Raji (cell line): ENCODE measurements around the gene OXT.

ENCODE experiments used
- POLR2A ChIP-seq: IDR thresholded peaks from 2 replicates; pipeline ENCODE4 v1.6.1; 2011; ENCODE audit warnings: low read depth, low read length, control low read depth; ENCODE audit not compliant: insufficient read depth

The OXT gene

DNA sequence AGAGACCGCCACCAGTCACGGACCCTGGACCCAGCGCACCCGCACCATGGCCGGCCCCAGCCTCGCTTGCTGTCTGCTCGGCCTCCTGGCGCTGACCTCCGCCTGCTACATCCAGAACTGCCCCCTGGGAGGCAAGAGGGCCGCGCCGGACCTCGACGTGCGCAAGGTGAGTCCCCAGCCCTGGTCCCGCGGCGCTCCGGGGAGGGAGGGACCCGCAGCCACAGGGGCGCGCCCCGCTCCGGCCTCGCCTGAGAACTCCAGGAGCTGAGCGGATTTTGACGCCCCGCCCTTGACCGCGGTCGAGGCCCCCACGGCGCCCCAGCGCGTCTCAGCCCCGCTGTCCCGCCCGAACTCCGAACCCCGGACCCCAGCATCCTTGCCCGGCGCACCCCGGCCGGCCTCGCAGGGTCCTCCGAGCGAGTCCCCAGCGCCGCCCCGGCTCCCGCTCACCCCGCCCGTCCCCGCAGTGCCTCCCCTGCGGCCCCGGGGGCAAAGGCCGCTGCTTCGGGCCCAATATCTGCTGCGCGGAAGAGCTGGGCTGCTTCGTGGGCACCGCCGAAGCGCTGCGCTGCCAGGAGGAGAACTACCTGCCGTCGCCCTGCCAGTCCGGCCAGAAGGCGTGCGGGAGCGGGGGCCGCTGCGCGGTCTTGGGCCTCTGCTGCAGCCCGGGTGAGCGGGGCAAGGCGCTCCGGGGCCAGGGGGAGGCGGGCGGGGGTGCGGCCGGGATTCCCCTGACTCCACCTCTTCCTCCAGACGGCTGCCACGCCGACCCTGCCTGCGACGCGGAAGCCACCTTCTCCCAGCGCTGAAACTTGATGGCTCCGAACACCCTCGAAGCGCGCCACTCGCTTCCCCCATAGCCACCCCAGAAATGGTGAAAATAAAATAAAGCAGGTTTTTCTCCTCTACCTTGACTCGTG lies at the start of gene OXT:
Gene OXT (plus strand): TSS at position 11 of the 920 bp plus-strand sequence. CDS start 36 bp downstream, at position 47.
- no peak for TF ChIP-seq POLR2A

DNA sequence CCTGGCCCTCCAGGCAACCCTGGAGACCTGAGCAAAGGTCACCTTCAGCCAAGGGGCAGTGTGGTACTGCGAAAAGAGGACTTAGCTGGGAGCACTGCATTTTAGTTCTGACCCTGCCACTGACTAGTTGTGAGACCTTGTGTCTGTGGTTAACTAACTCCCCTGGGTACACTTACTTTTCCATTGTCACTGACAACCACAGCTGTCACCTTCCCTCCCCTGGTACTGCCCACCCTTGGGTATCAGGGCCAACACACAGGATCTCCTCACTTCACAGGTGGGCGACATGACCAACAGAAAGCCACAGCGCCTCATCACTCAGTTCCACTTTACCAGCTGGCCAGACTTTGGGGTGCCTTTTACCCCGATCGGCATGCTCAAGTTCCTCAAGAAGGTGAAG lies 49.6 kb upstream of the OXT start:
- TF ChIP-seq POLR2A, result no peak

DNA sequence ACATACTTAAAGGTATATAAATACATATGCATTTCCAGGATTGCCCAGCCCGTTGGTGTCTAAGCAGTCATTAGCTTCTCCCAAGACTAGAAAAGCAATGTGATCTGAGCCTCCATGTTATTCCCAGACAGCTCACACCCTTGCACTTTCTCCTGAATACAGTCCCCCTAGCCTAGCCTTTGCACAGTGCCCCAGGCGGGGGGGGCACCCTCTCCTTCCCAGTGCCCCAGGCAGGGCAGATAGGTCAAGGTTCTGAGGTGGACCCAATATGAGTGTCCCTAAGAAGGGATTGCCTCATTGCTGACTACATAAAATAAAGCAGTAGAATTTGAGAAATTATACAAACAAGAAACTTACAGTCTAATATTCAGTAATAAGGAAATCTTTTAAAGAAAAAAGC lies 43.4 kb upstream of the OXT start:
- no peak for TF ChIP-seq POLR2A

DNA sequence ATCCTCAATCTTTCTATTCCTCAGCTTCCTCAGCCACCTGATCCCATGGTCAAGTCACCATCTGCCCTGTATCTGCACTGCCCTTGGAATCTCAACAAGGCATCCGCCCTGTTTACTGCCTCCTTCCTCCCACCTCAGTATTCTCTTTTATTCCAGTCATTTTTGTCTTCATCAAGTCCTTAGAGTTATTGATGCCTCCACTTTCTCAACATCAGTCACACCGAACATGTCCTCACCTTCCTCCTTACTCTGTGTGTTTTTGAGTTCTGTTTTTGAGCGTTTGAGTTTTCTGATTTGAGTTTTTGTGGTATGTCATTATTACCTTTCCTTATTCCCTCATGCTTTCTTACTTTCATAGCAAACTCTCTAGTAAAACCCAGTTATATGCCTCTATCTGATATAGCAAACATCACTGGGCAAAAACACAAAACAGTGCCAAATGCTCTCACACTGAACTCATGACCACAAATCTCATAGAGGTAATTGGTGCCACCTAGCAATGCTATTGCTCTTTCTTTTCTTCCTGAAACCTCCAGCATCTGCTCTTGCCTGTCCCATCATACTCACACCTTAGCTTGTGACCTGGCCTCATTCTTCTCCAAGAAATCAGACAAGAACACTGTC lies 39.8 kb upstream of the OXT start:
- no peak for TF ChIP-seq POLR2A

DNA sequence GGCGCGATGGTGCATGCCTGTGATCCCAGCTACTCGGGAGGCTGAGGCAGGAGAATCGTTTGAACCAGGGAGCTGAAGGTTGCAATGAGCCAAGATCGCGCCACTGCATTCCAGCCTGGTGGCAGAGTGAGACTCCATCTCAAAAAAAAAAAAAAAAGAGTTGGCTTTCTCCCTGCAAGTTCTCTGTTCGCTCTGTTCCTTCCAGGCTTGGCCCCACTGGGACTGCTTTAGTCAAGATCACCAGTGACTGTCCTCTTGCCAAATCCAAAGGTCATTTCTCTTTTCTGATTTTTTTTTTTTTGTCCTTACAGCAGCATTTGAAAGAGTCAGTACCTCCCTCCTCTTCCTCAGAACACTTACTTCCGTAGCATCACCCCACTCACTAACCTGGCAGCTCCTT lies 38.8 kb upstream of the OXT start:
- TF ChIP-seq POLR2A, result no peak

DNA sequence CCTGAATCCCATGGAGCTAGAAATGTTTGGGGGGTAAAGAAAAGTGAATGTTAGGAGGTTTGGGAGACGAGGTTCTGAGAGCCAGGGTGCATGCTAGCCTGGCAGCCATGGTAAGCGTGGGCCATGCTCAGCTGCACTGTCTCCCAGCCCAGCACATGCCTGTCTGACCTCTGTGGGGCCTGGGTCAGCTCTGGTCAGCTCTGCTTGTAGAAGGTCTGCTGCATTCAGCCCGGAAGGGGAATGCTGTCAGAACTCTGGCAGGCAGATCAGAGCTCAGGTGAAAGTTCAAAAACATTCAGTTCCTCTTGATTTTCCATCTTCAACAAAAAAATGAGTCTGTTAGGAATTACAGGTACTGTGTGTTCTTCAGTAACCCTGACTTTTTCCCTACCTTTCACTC lies 33.8 kb upstream of the OXT start:
- no peak for TF ChIP-seq POLR2A

DNA sequence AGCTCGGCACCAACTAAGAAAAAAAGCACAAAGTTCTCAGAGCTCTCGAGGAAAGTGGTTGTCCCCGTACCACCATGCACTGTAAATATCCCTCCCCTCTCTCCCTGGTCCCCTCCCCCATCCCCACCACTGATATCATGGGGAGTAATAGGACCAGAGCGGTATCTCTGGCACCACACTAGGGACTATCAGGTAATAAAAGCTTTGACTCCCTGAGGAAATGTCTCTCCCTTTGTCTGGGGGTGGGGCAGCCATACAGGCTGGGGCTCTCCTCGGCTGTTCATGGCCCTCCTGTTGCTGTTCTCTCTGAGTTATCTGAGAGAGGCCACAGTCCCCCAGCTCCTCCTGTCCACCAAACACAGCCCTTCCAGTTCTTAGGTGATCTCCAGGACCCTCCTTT lies 33.0 kb upstream of the OXT start:
- TF ChIP-seq POLR2A, result no peak

DNA sequence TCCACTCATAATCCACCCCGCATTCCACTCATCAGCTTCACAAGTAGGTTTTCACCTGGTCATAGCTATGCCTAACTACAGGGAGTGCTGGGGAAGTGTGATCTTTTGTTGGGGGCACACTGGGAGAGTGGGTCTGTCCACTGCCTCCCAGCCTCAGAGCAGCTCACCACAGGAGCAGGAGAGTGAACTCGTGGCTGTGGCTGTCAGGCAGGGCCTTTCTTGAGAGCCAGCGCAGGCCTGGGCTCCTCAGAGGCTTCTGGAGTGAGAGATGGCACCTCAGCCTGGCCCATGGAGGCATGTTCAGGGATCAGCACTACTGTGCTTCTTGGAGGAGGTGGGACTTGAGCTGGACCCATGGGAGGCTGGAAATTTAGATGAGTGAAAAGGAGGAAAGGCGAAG lies 32.0 kb upstream of the OXT start:
- no peak for TF ChIP-seq POLR2A

DNA sequence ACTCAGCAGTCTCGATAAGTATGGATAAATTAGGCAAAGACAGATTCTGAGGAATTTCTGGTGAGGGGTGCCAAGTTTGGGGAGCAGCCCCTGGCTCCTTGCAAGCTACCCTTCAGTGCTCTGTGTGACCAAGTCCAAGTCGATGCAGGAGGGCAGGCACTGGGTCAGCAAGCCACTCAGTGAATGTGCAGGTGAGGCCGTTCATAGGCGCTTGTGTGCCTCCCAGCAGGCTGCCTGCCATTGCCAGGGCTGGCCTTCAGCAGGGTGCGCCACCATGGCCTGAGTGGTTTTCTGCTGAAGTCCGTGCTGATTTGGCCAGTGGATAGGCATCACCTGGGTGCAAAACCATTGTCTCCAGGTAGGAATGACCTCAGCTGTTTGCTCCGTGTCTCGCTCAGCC lies 31.3 kb upstream of the OXT start:
- TF ChIP-seq POLR2A, result no peak

DNA sequence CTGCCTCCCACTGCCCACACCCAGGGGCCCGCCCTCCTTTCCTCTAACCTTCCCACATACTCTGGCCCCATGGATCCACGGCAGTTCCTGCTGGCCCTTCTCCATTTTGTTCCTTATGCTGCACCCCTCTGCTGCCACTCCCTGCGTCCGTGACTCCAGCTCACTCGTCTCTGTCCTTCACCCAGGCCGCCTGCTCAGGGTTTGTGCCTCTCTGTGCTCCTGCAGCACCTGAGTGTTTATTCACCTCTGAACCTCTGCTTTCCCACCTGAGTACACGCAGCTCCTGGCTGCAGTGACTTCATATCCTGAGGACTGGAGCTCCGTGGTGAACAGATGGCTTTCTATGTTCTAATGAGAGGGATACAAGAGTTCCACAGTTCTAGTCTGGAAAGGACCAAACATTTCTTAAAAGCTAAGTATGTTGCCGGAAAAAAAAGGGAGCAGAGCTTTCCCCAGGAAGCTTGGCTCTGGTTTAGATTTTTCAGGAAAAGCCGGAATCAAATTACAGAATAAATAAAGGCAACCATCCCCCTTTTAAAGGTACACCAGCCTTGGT lies 29.5 kb upstream of the OXT start:
- no peak for TF ChIP-seq POLR2A

DNA sequence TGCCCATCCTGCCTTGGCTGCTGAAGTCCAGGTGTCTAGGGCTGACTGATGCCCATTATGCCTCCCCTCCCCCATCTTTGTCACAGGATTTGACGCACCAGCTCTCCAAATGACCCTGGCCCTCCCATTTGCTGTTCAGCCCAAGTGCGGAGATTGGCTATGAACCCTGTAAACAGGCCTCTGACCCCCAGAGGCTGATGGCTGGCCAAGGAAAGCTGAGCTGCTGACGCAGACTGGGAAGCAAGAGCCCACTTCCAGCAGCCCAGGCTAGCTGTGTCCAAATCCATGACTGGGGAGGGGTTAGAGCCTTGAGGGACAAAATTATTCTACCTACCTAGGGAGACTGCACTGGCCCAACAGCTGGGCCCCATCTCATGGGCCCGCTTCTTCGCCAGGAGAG lies 28.8 kb upstream of the OXT start:
- TF ChIP-seq POLR2A, result no peak

DNA sequence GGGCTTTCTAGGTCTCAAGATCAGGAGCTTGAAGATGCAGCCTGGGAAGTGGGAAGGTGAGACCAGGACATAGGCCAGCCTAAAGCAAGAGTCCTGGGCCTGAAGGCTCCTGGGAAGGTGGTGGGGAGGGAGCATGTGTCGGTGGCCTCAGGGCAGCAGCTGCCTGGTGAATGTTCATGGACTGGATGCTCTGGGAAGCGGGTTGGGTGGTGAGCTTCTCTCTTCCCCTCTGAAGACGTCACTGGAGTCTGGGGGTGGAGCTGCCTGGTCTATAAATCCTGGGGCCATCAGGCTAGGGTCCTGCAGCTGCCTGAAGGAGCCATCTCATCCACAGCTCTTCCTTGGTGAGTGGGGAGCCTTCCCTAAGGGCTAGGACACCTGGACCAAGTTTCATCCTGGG lies 28.1 kb upstream of the OXT start, which contains the start of gene GNRH2:
Gene GNRH2 (plus strand): TSS at position 301 of the 400 bp plus-strand sequence. CDS start 793 bp downstream, outside the sequence.
- TF ChIP-seq POLR2A, result no peak

DNA sequence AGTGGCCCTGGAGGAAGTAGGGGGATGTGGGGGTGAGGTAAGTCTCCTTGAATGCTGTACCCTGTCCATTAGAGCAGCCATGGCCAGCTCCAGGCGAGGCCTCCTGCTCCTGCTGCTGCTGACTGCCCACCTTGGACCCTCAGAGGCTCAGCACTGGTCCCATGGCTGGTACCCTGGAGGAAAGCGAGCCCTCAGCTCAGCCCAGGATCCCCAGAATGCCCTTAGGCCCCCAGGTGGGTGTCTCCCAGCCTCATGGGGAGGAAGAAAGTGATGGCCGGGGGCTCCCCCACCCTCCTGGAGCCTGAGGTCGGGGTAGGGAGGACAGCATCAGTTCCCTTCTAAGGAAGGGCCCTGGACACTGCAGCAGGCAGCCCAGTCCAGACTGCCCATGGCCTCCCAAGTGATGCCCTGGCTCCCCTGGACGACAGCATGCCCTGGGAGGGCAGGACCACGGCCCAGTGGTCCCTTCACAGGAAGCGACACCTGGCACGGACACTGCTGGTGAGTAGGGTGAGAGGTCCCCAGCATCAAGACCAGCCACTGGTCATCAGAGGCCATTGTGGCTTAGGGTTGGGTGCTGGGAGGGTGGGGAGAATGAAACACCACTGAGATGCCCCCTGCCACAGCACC lies 27.0 kb upstream of the OXT start:
- no peak for TF ChIP-seq POLR2A

DNA sequence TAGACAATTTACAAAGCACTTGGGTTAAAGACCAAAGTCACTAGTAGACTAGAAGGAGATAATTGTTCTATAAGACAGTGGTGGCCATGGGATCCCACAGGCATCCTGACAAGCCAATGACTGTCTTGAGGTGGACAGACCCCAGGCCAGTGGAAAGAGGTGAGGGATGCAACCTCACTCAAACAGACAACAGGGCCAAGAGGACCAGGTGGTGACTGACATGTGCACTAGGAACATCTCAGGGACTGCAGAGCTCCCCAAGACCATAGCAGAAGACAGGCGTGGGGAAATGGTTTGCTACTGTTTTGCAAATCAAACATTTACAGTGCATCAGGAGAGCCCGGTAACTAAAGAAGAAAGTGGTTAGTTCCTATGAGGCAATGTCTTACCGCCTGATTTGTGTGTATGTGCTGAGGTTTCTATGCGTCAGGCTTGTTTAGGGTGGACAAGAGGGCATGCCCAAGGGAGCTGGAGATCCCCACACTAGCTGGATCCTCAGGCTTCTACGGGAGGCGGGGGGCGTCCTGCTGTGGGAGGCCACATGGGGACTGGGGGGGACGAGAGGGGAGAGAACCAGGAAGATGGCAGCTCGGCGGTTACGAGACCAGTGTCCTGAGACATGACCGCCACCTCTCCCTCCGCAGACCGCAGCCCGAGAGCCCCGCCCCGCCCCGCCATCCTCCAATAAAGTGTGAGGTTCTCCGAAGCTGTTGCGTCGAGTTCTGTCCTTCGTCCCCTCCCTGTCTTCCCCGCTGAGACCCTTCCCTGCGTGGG lies 26.2 kb upstream of the OXT start:
- TF ChIP-seq POLR2A, result no peak
